Upper lobe of right lung (tissue), 1 donor: ENCODE measurements around the gene NUAK1. TPM values are rescaled to one million over a fixed set of nuclear protein-coding genes. Genes with fewer than 3 reads are reported as not detected.

Source experiments
- ATAC-seq: fragments of 200-7000 bp; cut with Tn5 transposase; one replicate; pipeline ENCODE4 v1.9.1; 2020; ENCODE audit warnings: mild to moderate bottlenecking, moderate library complexity
- DNase-seq: peaks from one replicate; pipeline ENCODE4 v3.0.0-alpha.2; 2020
- H3K27ac ChIP-seq: fragments of 200-600 bp; one replicate; pipeline ENCODE4 v1.8.0; 2022
- H3K27me3 ChIP-seq: fragments of 200-600 bp; one replicate; pipeline ENCODE4 v1.8.0; 2022; ENCODE audit warnings: mild to moderate bottlenecking
- H3K36me3 ChIP-seq: fragments of 200-600 bp; one replicate; pipeline ENCODE4 v1.8.0; 2022
- H3K4me1 ChIP-seq: fragments of 200-600 bp; one replicate; pipeline ENCODE4 v1.8.0; 2022
- H3K4me3 ChIP-seq: fragments of 200-600 bp; one replicate; pipeline ENCODE4 v1.8.0; 2022; ENCODE audit warnings: mild to moderate bottlenecking
- H3K9me3 ChIP-seq: fragments of 200-600 bp; one replicate; pipeline ENCODE4 v1.8.0; 2022
- intact Hi-C: fragments of 100-400 bp; cut with DNase I; formaldehyde crosslinking; loops from one replicate; pipeline ENCODE4 v1.11.0; 2022
- total RNA-seq: library from RNA; stranded (reverse); fragmentation: NEBNext Ultra II Directional; extraction: Animal tissue kit (Norgen Biotek cat#: 25700); gene quantifications from one replicate; pipeline ENCODE4 v1.2.1, GENCODE V29; 2021
- TF ChIP-seq, protein P1 (sequence below): fragments of 200-600 bp; IDR thresholded peaks from one replicate; pipeline ENCODE4 v1.8.0; 2022; ENCODE audit warnings: antibody characterized with exemption
- donor health status: DM: no; HTN: yes; CAD: no; lungs with severe emphysema.

The NUAK1 gene
- total RNA-seq, 1 donor from 2014 or later, result 40.8 TPM

DNA sequence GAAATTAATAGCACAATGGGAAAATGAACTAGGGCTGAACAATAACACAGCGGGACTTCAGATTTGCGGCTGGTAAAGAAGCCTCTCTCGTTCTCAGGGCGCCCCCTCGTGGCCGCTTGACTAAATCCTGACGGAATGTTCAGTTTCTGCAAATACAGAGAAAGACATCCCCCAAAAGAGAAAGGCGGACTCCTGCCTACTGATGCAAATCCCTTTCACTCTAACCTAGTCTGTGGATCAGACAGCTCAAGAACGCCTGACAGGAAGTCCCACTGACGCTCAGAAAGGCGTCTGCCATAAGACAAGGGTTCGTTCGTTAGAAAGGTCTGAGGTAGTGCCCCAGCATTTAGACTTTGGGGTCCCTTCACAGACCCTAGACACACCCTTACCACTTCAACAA is 2.5 kb downstream of the NUAK1 start:
- DNase-seq, result peak; percentile 91
- peak; percentile 53 for ATAC-seq
- Histone ChIP-seq H3K27me3 (peaks cover 12% of the 10 kb centered on the region), H3K4me3 (peak overlapping the region; percentile 66), H3K36me3 (no peaks in the 10 kb centered on the region), H3K9me3 (no peaks in the 10 kb centered on the region), H3K4me1 (peaks cover 35% of the 10 kb centered on the region), H3K27ac (peak overlapping the region; percentile 83)
- TF ChIP-seq, protein P1, sequence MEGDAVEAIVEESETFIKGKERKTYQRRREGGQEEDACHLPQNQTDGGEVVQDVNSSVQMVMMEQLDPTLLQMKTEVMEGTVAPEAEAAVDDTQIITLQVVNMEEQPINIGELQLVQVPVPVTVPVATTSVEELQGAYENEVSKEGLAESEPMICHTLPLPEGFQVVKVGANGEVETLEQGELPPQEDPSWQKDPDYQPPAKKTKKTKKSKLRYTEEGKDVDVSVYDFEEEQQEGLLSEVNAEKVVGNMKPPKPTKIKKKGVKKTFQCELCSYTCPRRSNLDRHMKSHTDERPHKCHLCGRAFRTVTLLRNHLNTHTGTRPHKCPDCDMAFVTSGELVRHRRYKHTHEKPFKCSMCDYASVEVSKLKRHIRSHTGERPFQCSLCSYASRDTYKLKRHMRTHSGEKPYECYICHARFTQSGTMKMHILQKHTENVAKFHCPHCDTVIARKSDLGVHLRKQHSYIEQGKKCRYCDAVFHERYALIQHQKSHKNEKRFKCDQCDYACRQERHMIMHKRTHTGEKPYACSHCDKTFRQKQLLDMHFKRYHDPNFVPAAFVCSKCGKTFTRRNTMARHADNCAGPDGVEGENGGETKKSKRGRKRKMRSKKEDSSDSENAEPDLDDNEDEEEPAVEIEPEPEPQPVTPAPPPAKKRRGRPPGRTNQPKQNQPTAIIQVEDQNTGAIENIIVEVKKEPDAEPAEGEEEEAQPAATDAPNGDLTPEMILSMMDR, result peak; percentile 89
- intact Hi-C loops, result loop anchor here (10.0 kb wide), 1 partner anchor 711 kb away; no protein-coding TSS in a partner anchor

DNA sequence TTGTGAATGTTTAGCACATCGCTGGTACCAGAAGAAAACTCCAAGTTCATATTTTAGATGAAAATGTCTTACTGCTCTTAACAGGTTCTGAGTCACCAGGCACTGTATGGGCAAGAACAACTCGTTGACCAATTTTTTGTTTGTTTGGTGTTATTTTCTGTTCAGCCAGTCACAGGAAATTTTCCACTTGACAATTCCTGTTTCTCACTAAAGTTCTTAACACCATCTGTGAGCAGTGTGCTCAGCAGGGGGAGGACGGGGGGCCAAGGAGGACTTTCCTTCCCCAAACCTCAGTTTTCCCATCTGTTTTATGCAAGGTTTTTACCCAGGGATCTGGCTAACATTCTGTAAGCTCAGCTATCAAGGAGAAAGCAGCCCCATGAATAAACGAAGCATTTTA is 3.0 kb downstream of the NUAK1 start:
- DNase-seq (no peak), ATAC-seq (no peak)
- peaks cover 12% of the 10 kb centered on the region for H3K27me3 ChIP-seq
- peak overlapping the region; percentile 66 for H3K4me3 ChIP-seq
- H3K27ac ChIP-seq, result peak overlapping the region; percentile 83
- no peaks in the 10 kb centered on the region for H3K9me3 ChIP-seq
- intact Hi-C loops, result loop anchor here (10.0 kb wide), 1 partner anchor 711 kb away; no protein-coding TSS in a partner anchor
- TF ChIP-seq, protein P1, result no peak
- H3K36me3 ChIP-seq, result no peaks in the 10 kb centered on the region
- H3K4me1 ChIP-seq, result peaks cover 35% of the 10 kb centered on the region

DNA sequence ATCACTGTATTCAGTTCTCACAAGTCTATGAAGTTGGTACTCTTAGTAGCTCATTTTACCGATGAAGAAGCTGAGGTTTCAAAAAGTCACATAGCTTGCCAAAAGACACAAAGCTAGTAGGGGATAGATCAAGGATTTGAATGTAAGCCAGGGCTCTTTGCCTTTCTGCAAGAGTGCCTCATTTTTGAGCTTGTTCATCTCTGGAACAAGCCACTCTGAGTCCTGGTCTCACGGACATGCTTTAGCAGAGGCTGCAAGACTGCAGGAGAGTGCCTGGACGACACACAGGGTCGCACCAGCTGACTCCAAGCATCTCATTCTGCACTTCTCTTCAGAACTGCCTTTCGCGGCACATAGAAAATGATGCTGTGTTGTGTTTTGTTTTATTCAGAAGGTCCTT is 3.7 kb downstream of the NUAK1 start:
- H3K9me3 ChIP-seq, result no peaks in the 10 kb centered on the region
- peaks cover 12% of the 10 kb centered on the region for H3K27me3 ChIP-seq
- no peak for ATAC-seq
- TF ChIP-seq, protein P1, result no peak
- no peaks in the 10 kb centered on the region for H3K36me3 ChIP-seq
- peak overlapping the region; percentile 66 for H3K4me3 ChIP-seq
- peaks cover 35% of the 10 kb centered on the region for H3K4me1 ChIP-seq
- H3K27ac ChIP-seq, result peak overlapping the region; percentile 83
- intact Hi-C loops, result loop anchor here (10.0 kb wide), 1 partner anchor 710 kb away; no protein-coding TSS in a partner anchor
- DNase-seq, result no peak

DNA sequence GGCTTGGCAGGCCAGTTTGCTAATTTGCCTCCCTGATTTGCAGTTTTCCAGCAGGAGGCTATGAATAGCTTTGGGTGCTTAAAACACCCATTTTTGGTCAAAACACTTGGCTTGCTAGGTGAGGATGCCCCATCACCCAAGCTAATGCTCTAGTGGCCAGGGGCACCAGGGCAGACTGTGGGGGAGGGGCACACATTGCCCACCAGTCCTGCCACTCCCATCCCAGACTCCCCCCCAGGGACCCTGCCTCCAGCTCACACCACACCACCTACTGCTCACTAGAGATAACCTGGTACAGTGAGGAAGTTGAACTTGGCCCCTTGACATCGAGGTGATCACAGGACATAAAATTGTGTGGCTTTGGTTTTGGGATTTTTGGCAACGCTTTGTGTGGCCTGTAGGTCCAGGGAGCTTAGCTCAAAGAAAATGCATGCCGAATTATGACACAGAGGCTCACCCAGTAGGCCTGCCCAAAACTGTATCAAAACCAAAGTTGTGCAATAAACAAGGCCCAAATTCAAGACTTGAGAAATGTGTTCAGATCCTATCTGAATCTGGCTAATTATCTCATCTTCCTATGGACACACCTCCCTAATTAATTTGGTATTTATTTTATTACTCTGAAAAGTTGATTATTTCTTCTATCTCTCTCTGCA is 4.3 kb downstream of the NUAK1 start:
- no peak for ATAC-seq
- no peaks in the 10 kb centered on the region for H3K36me3 ChIP-seq
- TF ChIP-seq, protein P1, result no peak
- peak overlapping the region; percentile 83 for H3K27ac ChIP-seq
- peaks cover 12% of the 10 kb centered on the region for H3K27me3 ChIP-seq
- DNase-seq, result no peak
- intact Hi-C loops, result loop anchor here (10.0 kb wide), 1 partner anchor 710 kb away; no protein-coding TSS in a partner anchor
- peak overlapping the region; percentile 66 for H3K4me3 ChIP-seq
- H3K9me3 ChIP-seq, result no peaks in the 10 kb centered on the region
- peaks cover 35% of the 10 kb centered on the region for H3K4me1 ChIP-seq

DNA sequence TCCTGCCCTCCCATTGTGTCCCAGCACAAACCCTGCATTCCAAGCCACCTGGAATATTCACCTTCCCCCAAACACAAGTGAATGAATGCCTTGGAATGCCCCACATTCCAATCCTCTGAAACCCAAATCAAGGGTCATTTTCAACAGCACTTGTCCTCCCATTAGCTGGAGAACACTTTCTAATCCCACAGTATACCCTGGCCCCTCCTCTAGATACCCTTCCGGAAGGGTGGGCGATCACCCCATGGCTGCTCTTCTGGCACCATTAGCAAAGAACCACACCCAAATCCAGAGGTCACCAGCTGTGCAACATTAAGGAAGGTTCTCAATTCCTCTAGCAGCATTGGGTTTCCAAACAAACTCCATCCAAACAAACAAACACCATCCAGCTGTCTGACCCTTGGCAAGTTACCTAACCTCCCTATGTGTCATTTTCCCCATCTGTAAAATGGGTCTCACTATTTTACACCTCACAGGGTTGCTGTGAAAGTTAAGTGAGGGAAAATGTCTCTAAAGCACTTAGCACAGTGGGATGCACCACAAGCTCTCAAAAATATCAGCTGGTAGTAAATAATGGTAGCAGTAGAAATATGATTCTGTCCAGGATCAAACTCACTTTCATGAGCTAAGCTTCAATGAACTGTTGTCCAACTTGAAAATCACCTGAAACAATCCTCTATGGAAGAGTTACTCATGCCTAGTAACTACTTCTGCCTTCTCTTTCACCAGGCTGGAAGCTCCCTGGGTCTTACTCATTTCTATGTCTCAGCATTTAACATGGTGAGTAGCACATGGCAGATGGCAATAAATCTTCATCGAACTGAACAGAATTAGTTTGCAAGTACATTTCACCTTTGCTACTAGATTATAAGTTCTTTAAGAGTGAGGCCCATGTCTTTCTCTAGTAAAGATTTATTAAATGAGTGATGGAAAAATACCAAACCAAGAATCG is 5.3 kb downstream of the NUAK1 start:
- H3K4me3 ChIP-seq, result peak overlapping the region; percentile 66
- peak; percentile 36 for ATAC-seq
- peaks cover 40% of the 10 kb centered on the region for H3K4me1 ChIP-seq

More for the DNA sequence above, 5.3 kb downstream of the NUAK1 start:
- Histone ChIP-seq H3K9me3 (no peaks in the 10 kb centered on the region), H3K27me3 (peaks cover 10% of the 10 kb centered on the region), H3K27ac (no peak overlapping the region), H3K36me3 (no peaks in the 10 kb centered on the region)
- TF ChIP-seq, protein P1, result no peak
- intact Hi-C loops, result loop anchor here (10.0 kb wide), 1 partner anchor 709 kb away; no protein-coding TSS in a partner anchor
- no peak for DNase-seq
